SU-DHL-6 (cell line): ENCODE results near the gene YIPF5.

Source experiments
- H2AFZ ChIP-seq: fragments of 200-600 bp; sonication (generic); 2 replicates; pipeline ENCODE4 v1.6.1; 2014; ENCODE audit warnings: low read depth, mild to moderate bottlenecking, moderate library complexity, mixed read lengths, antibody characterized with exemption, low read length; ENCODE audit not compliant: severe bottlenecking
- H3F3A ChIP-seq: fragments of 200-600 bp; shearing (Covaris generic); 2 replicates; pipeline ENCODE4 v1.6.0; 2016; ENCODE audit warnings: antibody characterized with exemption, mild to moderate bottlenecking; ENCODE audit not compliant: insufficient read depth
- H3K27ac ChIP-seq: fragments of 200-600 bp; sonication (generic); 2 replicates; pipeline ENCODE4 v1.5.1; 2016; ENCODE audit warnings: low read depth, mild to moderate bottlenecking, low read length, moderate library complexity, mixed read lengths
- H3K27me3 ChIP-seq: fragments of 200-600 bp; sonication (generic), shearing (Covaris generic); 2 replicates; pipeline ENCODE4 v1.6.0; 2014; ENCODE audit warnings: mild to moderate bottlenecking, low read length
- H3K36me3 ChIP-seq: fragments of 200-600 bp; sonication (generic); 2 replicates; pipeline ENCODE4 v1.6.1; 2014; ENCODE audit warnings: mild to moderate bottlenecking, low read length, mixed read lengths
- H3K4me2 ChIP-seq: fragments of 300-600, 200-600 bp; shearing (Covaris generic), sonication (generic); 2 replicates; pipeline ENCODE4 v1.6.0; 2014; ENCODE audit warnings: low read length, low read depth, mild to moderate bottlenecking; ENCODE audit not compliant: poor library complexity, severe bottlenecking
- H3K4me3 ChIP-seq: fragments of 200-600 bp; sonication (generic); 2 replicates; pipeline ENCODE4 v1.5.1; 2014; ENCODE audit warnings: antibody characterized with exemption, low read length, mild to moderate bottlenecking, mixed read lengths; ENCODE audit not compliant: insufficient read depth, poor library complexity, severe bottlenecking
- H3K79me2 ChIP-seq: fragments of 200-600 bp; sonication (generic); 2 replicates; pipeline ENCODE4 v1.6.1; 2014; ENCODE audit warnings: mild to moderate bottlenecking, low read length, moderate library complexity; ENCODE audit not compliant: insufficient read depth
- H3K9ac ChIP-seq: fragments of 200-600 bp; sonication (generic); 2 replicates; pipeline ENCODE4 v1.7.0; 2014; ENCODE audit warnings: mild to moderate bottlenecking, low read length
- H3K9me2 ChIP-seq: fragments of 200-600 bp; sonication (generic); replicated peaks from 2 replicates; pipeline ENCODE4 v1.6.1; 2014; ENCODE audit warnings: low read length; ENCODE audit not compliant: insufficient read depth
- H3K9me3 ChIP-seq: fragments of 200-600 bp; sonication (generic); 2 replicates; pipeline ENCODE4 v1.6.1; 2014; ENCODE audit warnings: low read length, mixed read lengths; ENCODE audit not compliant: insufficient read depth
- H4K20me1 ChIP-seq: fragments of 200-600 bp; sonication (generic); 2 replicates; pipeline ENCODE4 v1.6.1; 2014; ENCODE audit warnings: low read depth, mild to moderate bottlenecking, antibody characterized with exemption, low read length, moderate library complexity, mixed read lengths
- CTCF ChIP-seq: fragments of 200-600 bp; sonication (generic); IDR thresholded peaks from one replicate; pipeline ENCODE4 v1.5.1; 2017; ENCODE audit warnings: antibody characterized with exemption, mild to moderate bottlenecking, low read length, moderate library complexity; ENCODE audit not compliant: insufficient read depth, poor library complexity, severe bottlenecking
- EZH2phosphoT487 ChIP-seq: fragments of 200-600 bp; sonication (generic), shearing (Covaris generic); conservative IDR thresholded peaks from 2 replicates; pipeline ENCODE4 v1.6.1; 2018; ENCODE audit warnings: mild to moderate bottlenecking, antibody characterized with exemption, low read length, moderate library complexity, mixed read lengths

The YIPF5 gene

GRCh38 chr5:144125163-144125726 lies 45.2 kb downstream of the YIPF5 start:
- TF ChIP-seq CTCF: no peak
- no peak for TF ChIP-seq EZH2phosphoT487
- Histone ChIP-seq H3K9ac (no peak overlapping the region), H3K4me3 (no peak overlapping the region), H3F3A (no peaks in the 10 kb centered on the region), H3K79me2 (no peaks in the 10 kb centered on the region), H2AFZ (no peak overlapping the region), H4K20me1 (no peaks in the 10 kb centered on the region), H3K9me3 (no peaks in the 10 kb centered on the region), H3K9me2 (no peaks in the 10 kb centered on the region), H3K27ac (no peak overlapping the region), H3K36me3 (no peaks in the 10 kb centered on the region), H3K4me2 (no peak overlapping the region), H3K27me3 (no peaks in the 10 kb centered on the region)

- Histone ChIP-seq H4K20me1 (no peaks in the 10 kb centered on the region), H3K9ac (no peak overlapping the region), H3K9me2 (no peaks in the 10 kb centered on the region), H3F3A (no peaks in the 10 kb centered on the region), H3K27me3 (no peaks in the 10 kb centered on the region), H3K27ac (no peak overlapping the region), H3K79me2 (no peaks in the 10 kb centered on the region), H3K4me3 (no peak overlapping the region), H2AFZ (no peak overlapping the region), H3K9me3 (no peaks in the 10 kb centered on the region), H3K4me2 (no peak overlapping the region), H3K36me3 (no peaks in the 10 kb centered on the region)
- TF ChIP-seq EZH2phosphoT487: no peak
- no peak for TF ChIP-seq CTCF
Observed at GRCh38 chr5:144122641-144123040, 47.8 kb downstream of the YIPF5 start.

GRCh38 chr5:144122081-144122480 lies 48.4 kb downstream of the YIPF5 start:
- TF ChIP-seq CTCF: no peak
- no peak for TF ChIP-seq EZH2phosphoT487
- H3K4me3 ChIP-seq: no peak overlapping the region
- H3K79me2 ChIP-seq: no peaks in the 10 kb centered on the region
- no peaks in the 10 kb centered on the region for H3K9me3 ChIP-seq
- H3K4me2 ChIP-seq: no peak overlapping the region
- no peaks in the 10 kb centered on the region for H4K20me1 ChIP-seq
- no peaks in the 10 kb centered on the region for H3K27me3 ChIP-seq
- H3K36me3 ChIP-seq: no peaks in the 10 kb centered on the region
- H3K27ac ChIP-seq: no peak overlapping the region
- no peak overlapping the region for H2AFZ ChIP-seq
- no peaks in the 10 kb centered on the region for H3F3A ChIP-seq
- no peak overlapping the region for H3K9ac ChIP-seq
- H3K9me2 ChIP-seq: no peaks in the 10 kb centered on the region
